ENCODE data around the gene BEST1.
"Not testable (repeated sequence)": the region's sequence is repeated elsewhere in the genome, so short reads cannot be mapped to it uniquely, and the experiment has no call there.

The BEST1 gene

GRCh38 chr11:61978703-61979661 lies 28.8 kb downstream of the BEST1 start:
- no peak for DNase-seq (ENCODE audit: low read depth)

DNA sequence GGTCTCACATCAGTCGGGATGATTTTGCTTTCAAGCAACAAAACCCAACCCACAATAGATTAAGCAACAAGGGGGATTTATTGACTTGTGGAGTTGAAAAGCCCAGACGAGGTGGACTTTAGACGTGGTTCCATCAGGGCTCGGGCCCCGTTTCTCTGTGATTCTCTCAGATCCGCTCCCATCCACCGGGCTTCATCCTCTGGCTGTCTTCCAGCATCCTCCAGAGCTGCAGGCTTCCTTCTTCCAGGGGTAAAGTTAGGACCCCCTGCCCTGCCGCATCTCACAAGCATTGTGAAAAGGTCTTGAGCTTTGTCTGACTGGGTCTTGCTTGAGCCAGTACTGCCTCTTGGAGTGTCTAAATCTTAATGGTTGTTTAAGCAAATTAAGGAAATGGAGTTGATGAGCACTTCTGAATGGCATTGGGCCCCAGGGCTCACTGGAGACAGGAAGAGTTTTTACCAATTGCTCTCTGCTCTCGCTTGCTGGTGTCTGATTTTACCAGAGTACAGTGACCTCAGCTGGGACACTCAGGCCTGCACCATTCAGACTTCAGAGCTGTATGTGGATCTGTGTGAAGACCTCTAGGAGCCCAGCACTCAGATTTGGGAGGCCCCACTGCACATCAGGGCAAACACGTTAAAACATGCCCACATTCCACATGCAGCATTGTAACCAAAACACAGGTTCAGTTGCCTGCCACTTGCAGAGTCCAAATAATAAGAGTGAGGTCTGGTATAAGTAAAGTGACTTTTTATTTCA lies 30.8 kb downstream of the BEST1 start:
- DNase-seq (ENCODE audit: low read depth) = no peak

GRCh38 chr11:61983419-61983818 lies 33.3 kb downstream of the BEST1 start:
- no peak for DNase-seq (ENCODE audit: low read depth)

DNA sequence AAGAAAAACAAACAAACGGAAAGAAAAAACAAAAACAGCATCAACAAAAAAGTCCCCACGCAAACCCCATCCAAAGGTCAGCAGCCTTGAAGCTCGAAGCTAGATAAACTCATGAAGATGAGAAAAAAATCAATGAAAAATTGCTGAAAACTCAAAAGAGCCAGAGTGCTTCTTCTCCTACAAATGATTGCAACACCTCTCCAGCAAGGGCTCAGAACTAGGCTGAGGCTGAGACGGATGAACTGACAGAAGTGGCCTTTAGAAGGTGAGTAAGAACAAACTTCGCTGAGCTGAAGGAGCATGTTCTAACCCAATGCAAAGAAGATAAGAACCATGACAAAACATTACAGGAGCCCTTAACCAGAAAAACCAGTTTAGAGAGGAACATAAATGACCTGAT lies 35.7 kb downstream of the BEST1 start:
- no peak for DNase-seq (ENCODE audit: low read depth)

DNA sequence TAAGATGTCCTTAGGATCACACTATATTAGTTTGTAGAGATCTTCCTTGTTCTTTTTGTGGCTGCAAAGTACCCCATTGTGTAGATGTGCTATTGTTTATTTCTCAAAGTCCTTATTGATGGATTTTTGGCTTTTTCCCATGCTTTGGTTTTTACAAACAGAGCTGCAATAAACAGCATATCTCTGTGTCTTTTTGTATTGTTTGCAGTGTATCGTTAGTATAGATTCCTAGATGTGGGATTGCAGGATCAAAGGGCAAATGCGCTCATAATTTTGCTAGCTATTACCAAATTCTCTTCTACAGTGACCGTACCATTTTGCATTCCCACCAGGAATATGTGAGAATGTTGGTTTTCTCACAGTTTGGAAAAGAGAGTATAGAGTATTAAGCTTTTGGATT lies 44.8 kb downstream of the BEST1 start:
- no peak for DNase-seq (ENCODE audit: low read depth)

DNA sequence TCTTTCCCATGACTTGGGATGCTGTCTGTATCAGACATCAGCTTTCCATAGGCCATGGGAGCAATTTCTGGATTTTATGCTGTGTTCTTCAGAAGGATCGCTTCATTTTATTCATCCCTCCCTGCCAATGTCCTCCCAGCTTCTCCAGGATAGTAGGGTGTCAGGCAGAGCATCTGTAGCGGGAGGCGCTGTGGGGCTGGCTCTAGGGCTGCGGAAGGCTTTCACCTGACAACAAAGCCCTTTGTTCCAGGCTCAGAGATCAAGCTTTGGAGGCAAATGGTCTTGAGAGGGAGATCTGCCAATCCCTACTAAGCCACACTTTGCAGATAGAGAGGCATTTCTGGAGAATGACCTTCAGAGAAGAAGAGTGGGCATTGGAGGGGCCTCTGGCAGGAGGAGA lies 46.8 kb downstream of the BEST1 start:
- DNase-seq (ENCODE audit: low read depth) = no peak

DNA sequence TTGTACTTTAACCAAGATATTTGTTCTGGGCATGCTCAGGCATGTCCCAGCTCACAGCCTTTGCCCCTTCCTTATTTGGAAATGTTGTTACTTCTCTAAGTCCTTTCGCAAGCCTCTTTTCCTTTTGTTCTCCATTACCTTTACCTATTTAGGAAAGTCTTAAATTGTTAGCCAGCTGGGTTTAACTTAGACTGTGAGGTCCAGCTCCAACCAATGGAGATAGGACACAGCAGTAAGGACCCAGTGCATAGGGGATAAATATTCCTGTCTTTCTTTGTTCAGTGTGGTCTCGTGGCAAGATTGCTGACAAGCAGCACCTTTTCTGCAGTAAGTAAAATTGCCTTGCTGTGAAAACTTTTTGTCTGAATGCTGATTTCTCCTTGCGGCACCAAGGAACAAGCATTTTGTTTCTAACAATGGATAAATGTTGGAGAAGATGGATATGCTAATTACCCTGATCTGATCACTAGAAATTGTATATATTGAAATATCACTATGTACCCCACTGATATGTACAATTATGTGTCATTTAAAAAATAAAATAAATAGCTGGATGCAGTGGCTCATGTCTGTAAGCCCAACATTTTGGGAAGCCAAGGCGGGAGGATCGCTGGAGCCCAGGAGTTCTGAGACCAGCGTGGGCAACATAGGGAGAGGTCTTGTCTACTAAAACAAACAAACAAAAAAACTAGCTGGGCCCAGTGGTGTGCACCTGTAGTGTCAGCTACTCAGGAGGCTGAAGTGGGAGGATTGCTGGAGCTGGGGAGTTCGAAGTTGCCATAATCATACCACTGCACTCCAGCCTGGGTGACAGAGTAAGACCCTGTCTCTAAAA lies 49.2 kb downstream of the BEST1 start:
- DNase-seq (ENCODE audit: low read depth) = no peak

- DNase-seq (ENCODE audit: low read depth) = no peak
These were observed 50.6 kb downstream of the BEST1 start for GRCh38 chr11:62000539-62001446.

GRCh38 chr11:62001450-62002191 lies 51.5 kb downstream of the BEST1 start:
- DNase-seq (ENCODE audit: low read depth) = no peak

GRCh38 chr11:62002283-62002682 lies 52.1 kb downstream of the BEST1 start:
- not testable (repeated sequence) for DNase-seq (ENCODE audit: low read depth)

DNA sequence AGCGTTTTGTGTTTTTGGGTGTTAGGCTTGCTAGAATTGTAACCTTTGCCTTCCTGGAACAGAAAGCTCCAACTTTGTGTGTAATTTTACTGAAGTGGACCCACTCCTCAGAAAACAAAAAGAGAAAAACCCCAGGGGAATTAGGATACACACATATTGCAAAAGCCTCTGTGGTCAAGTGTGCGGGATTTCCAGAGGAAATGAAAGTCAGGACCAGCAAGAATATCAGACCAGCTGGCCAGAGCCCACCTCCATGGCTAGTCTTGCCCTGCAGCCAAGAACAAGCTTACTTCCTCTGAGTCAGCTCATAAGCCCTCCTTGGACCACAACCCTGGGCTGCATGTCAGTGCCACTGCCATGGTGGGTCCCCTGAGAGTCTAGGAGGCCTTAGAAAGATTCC lies 54.3 kb downstream of the BEST1 start:
- DNase-seq (ENCODE audit: low read depth) = no peak

DNA sequence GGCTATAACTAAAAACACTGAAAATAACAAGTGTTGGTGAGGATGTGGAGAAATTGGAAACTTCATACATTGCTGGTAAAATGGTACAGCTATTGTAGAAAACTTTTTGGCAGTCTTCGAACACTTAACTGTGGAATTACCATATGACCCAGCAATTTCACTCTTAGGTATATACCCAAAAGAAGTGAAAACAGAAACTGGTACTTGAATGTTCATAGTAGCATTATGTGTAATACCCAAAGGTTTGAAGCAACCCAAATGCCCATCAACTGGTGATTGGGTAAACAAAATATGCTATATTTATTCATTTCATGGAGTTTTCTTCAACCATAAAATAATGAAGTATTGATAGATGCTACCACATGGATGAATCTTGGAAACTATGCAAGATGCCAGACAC lies 58.0 kb downstream of the BEST1 start:
- no peak for DNase-seq (ENCODE audit: low read depth)

DNA sequence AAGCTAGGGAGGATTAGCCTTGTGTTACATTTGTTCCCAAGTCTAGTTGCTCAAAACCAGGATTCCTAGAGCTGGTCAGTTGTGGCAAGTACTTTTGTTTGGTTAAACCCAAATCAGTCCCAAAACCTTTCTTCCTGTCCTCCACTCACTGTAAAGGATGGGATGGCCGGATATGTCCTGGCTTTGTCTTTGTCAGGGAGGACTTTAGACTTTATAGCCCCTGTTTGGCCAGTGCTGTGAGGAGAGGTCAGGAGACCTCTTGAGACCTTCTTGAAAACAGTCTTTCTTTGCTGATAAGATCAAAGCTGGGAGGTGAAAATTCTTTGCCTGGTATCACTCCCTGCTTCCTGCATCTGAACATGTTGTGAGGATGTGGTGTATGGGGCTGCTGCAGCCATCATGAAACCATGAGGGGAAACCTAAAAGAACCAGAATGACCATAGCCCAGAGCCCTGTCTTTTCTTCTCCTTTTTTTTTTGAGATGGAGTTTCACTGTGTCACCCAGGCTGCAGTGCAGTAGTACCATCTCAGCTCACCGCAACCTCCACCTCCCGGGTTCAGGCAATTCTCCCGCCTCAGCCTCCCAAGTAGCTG lies 60.9 kb downstream of the BEST1 start:
- no peak for DNase-seq (ENCODE audit: low read depth)

GRCh38 chr11:62011881-62012280 lies 61.7 kb downstream of the BEST1 start:
- no peak for DNase-seq (ENCODE audit: low read depth)

GRCh38 chr11:62012451-62012831 lies 62.3 kb downstream of the BEST1 start:
- no peak for DNase-seq (ENCODE audit: low read depth)

GRCh38 chr11:62012832-62013461 lies 62.8 kb downstream of the BEST1 start:
- DNase-seq (ENCODE audit: low read depth) = no peak
